GM12872 (cell line): ENCODE measurements around the gene B4GALT6.

ENCODE experiments used
- CTCF ChIP-seq: IDR thresholded peaks from 3 replicates; pipeline ENCODE4 v1.5.1; 2011; ENCODE audit warnings: low read depth, mild to moderate bottlenecking, low read length, moderate library complexity; ENCODE audit not compliant: insufficient read depth

B4GALT6 gene

DNA sequence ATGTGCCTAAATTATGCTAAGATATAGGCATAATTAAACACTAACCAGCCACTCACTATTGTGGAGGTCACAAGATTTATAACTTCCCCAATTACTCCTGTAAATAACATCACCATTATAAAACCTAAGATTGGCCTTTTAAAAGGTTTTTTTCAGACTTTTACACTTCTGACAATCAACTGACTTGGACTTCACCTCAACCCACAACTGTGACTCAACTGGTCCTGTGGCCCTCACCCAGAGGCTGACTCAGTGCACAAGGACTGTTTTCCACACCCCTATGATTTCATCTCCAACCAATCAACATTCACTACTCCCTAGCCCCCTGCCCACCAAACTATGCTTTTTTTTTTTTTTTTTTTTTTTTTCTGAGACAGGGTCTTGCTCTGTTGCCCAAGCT is 81.1 kb downstream of the B4GALT6 start:
- TF ChIP-seq CTCF: no peak

- no peak for TF ChIP-seq CTCF
Observed at GRCh38 chr18:31598021-31598805, 86.2 kb downstream of the B4GALT6 start.

DNA sequence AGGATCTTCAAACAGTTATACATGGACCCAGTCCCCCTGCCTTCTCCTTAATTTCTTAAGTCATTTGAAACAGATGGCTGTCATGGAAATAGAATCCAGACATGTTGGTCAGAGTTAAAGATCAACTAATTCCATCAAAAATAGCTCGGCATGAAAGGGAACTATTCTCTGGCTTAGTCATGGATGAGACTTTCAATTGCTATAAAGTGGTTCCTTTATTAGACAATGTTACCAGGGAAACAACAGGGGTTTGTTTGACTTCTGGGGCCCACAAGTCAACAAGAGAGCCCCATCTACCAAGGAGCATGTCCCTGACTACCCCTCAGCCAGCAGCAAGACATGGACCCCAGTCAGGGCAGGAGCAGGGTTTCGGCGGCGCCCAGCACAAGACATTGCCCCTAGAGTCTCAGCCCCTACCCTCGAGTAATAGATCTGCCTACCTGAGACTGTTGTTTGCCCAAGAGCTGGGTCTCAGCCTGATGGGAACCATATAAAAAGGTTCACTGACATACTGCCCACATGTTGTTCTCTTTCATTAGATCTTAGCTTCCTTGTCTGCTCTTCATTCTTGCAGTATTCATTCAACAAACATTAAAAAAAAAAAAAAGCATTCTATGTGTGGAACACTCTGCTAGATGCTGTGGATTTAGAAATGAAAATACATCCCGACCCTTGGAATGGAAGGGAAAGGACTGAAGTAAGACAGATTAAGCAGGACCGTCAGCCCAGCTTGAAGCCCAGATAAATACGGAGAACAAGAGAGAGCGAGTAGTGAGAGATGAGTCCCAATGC is 88.1 kb downstream of the B4GALT6 start:
- TF ChIP-seq CTCF: no peak

GRCh38 chr18:31595121-31595771 is 89.1 kb downstream of the B4GALT6 start:
- TF ChIP-seq CTCF: no peak

- no peak for TF ChIP-seq CTCF
Observed at GRCh38 chr18:31592506-31593157, 91.7 kb downstream of the B4GALT6 start.

GRCh38 chr18:31591628-31592027 is 92.8 kb downstream of the B4GALT6 start, which contains the start of gene TTR:
Gene TTR, plus strand, starts transcription at chr18:31591877. Its CDS starts 26 bp downstream, at chr18:31591903.
- no peak for TF ChIP-seq CTCF

- no peak for TF ChIP-seq CTCF
Observed at GRCh38 chr18:31591113-31591512, 93.3 kb downstream of the B4GALT6 start.
